BJ (cell line): ENCODE results near the gene TRAP1. TPM values are rescaled to one million over a fixed set of nuclear protein-coding genes. Genes with fewer than 3 reads are reported as not detected.

Source experiments
- CTCF ChIA-PET: fragments of 350-600 bp; formaldehyde crosslinking; extraction: SDS; loops from one replicate; lab custom pipeline; 2021; ENCODE audit warnings: antibody characterized with exemption, inconsistent platforms; lab: Yijun Ruan, JAX
- POLR2A ChIA-PET: fragments of 300-600 bp; sonication (Branson Sonifier 250); formaldehyde crosslinking; extraction: SDS; loops from one replicate; lab custom pipeline; 2021; ENCODE audit warnings: antibody characterized with exemption; lab: Charles Lee
- DNase-seq: peaks from one replicate; pipeline ENCODE4 v3.0.0-alpha.2; 2011; ENCODE audit warnings: low read depth
- H3K27me3 ChIP-seq: 2 replicates; pipeline ENCODE4 v1.6.0; 2011; ENCODE audit warnings: low read length; ENCODE audit not compliant: control insufficient read depth, insufficient read depth
- H3K36me3 ChIP-seq: 2 replicates; pipeline ENCODE4 v1.5.1; 2011; ENCODE audit warnings: low read length; ENCODE audit not compliant: control insufficient read depth, insufficient read depth
- H3K4me3 ChIP-seq: 2 replicates; pipeline ENCODE4 v1.5.1; 2011; ENCODE audit warnings: low read depth, mild to moderate bottlenecking, control low read depth, low read length
- CTCF ChIP-seq: IDR thresholded peaks from 2 replicates; pipeline ENCODE4 v1.5.1; 2011; ENCODE audit warnings: low read depth, mild to moderate bottlenecking, control low read depth, inconsistent platforms, low read length, moderate library complexity; ENCODE audit not compliant: insufficient read depth
- polyA plus RNA-seq: library from polyadenylated mRNA; depleted of rRNA; stranded (reverse); fragments of >200 nt; gene quantifications from 2 replicates; pipeline ENCODE4 v1.2.3, GENCODE V29; 2011

The TRAP1 gene
- polyA plus RNA-seq, 1 experiment = 112 TPM

GRCh38 chr16:3695610-3696369 is 21.5 kb downstream of the TRAP1 start:
- no peak for TF ChIP-seq CTCF
- Histone ChIP-seq H3K36me3 (no peaks in the 10 kb centered on the region), H3K27me3 (no peaks in the 10 kb centered on the region), H3K4me3 (no peak overlapping the region)
- CTCF ChIA-PET = interaction anchor here (0.5 kb wide), 1 partner anchor 20 kb away, joined by 3 read pairs; no protein-coding TSS in a partner anchor
- POLR2A ChIA-PET = no interaction called here
- no peak for DNase-seq

- Histone ChIP-seq H3K4me3 (no peak overlapping the region), H3K36me3 (no peaks in the 10 kb centered on the region), H3K27me3 (no peaks in the 10 kb centered on the region)
- ChIA-PET POLR2A (no interaction called here), CTCF (no interaction called here)
- no peak for DNase-seq
- TF ChIP-seq CTCF = no peak
Measured at GRCh38 chr16:3694051-3694450, 23.3 kb downstream of the TRAP1 start.

- H3K36me3 ChIP-seq = peaks cover 6% of the 10 kb centered on the region; the same call in 1 of the 2 replicates
- CTCF ChIA-PET = interaction anchor here (1.7 to 2.4 kb wide), 2 partner anchors 29 to 185 kb away, joined by 3 to 20 read pairs; no protein-coding TSS in a partner anchor
- H3K27me3 ChIP-seq = no peaks in the 10 kb centered on the region
- TF ChIP-seq CTCF = no peak
- H3K4me3 ChIP-seq = no peak overlapping the region
- DNase-seq = no peak
- POLR2A ChIA-PET = interaction anchor here (1.2 kb wide), 1 partner anchor 9 kb away, joined by 3 read pairs; no protein-coding TSS in a partner anchor
Measured at GRCh38 chr16:3691761-3692160, 25.6 kb downstream of the TRAP1 start.

GRCh38 chr16:3690980-3691720 is 26.2 kb downstream of the TRAP1 start:
- DNase-seq = peak; percentile 13
- no peaks in the 10 kb centered on the region for H3K27me3 ChIP-seq
- CTCF ChIA-PET = interaction anchor here (0.6 to 2.4 kb wide), 12 partner anchors 9 to 593 kb away, joined by 3 to 20 read pairs (median 4); partner anchors contain the start of gene CREBBP
- peaks cover 6% of the 10 kb centered on the region; the same call in 1 of the 2 replicates for H3K36me3 ChIP-seq
- 0 out of 2 replicates have a peak, but pooled peaks have one; percentile 18 for TF ChIP-seq CTCF
- H3K4me3 ChIP-seq = peak overlapping the region; percentile 14
- POLR2A ChIA-PET = interaction anchor here (1.2 kb wide), 1 partner anchor 10 kb away, joined by 3 read pairs; no protein-coding TSS in a partner anchor
